Karpas-422 (cell line): Measurements from ENCODE around the gene SACS. TPM values are rescaled to one million over a fixed set of nuclear protein-coding genes. Genes with fewer than 3 reads are reported as not detected.
"Not testable (repeated sequence)": the region's sequence is repeated elsewhere in the genome, so short reads cannot be mapped to it uniquely, and the experiment has no call there.

Experiments used
- DNase-seq: peaks from one replicate; pipeline ENCODE4 v3.0.0-alpha.2; 2015
- H2AFZ ChIP-seq: fragments of 200-600 bp; sonication (generic); 2 replicates; pipeline ENCODE4 v1.6.1; 2014; ENCODE audit warnings: antibody characterized with exemption, low read length, mixed read lengths
- H3K27ac ChIP-seq: fragments of 200-600 bp; sonication (generic); 2 replicates; pipeline ENCODE4 v1.5.1; 2014; ENCODE audit warnings: mild to moderate bottlenecking, low read length, moderate library complexity
- H3K27me3 ChIP-seq: fragments of 200-600 bp; sonication (generic); 2 replicates; pipeline ENCODE4 v1.6.1; 2014; ENCODE audit warnings: low read length, mixed read lengths
- H3K36me3 ChIP-seq: fragments of 200-600 bp; sonication (generic); 2 replicates; pipeline ENCODE4 v1.6.1; 2014; ENCODE audit warnings: low read length, mixed read lengths; ENCODE audit not compliant: insufficient read depth
- H3K4me1 ChIP-seq: fragments of 200-600 bp; sonication (generic); 2 replicates; pipeline ENCODE4 v1.6.1; 2014; ENCODE audit warnings: mild to moderate bottlenecking, low read length, mixed read lengths
- H3K4me2 ChIP-seq: fragments of 200-600 bp; sonication (generic); 2 replicates; pipeline ENCODE4 v1.6.1; 2014; ENCODE audit warnings: low read length, low read depth, mild to moderate bottlenecking; ENCODE audit not compliant: poor library complexity, severe bottlenecking
- H3K4me3 ChIP-seq: fragments of 200-600 bp; sonication (generic); 2 replicates; pipeline ENCODE4 v1.5.1; 2014; ENCODE audit warnings: mild to moderate bottlenecking, antibody characterized with exemption, low read length, mixed read lengths
- H3K79me2 ChIP-seq: fragments of 200-600 bp; sonication (generic); 2 replicates; pipeline ENCODE4 v1.6.1; 2014; ENCODE audit warnings: mild to moderate bottlenecking, low read length, mixed read lengths
- H3K9ac ChIP-seq: fragments of 200-600 bp; sonication (generic); 2 replicates; pipeline ENCODE4 v1.6.0; 2014; ENCODE audit warnings: low read length
- H3K9me2 ChIP-seq: fragments of 200-600 bp; sonication (generic), shearing (Covaris generic); replicated peaks from 2 replicates; pipeline ENCODE4 v1.6.0; 2014; ENCODE audit warnings: mild to moderate bottlenecking, low read length, moderate library complexity; ENCODE audit not compliant: insufficient read depth
- H3K9me3 ChIP-seq: fragments of 300-700, 200-600 bp; sonication (generic); 2 replicates; pipeline ENCODE4 v1.6.1; 2014; ENCODE audit warnings: low read length, mixed read lengths
- H4K20me1 ChIP-seq: fragments of 200-600 bp; sonication (generic); 2 replicates; pipeline ENCODE4 v1.6.1; 2014; ENCODE audit warnings: mild to moderate bottlenecking, antibody characterized with exemption, low read length, low read depth; ENCODE audit not compliant: insufficient read depth
- total RNA-seq: library from RNA; depleted of rRNA; stranded (reverse); fragments of >200 nt; shearing (Covaris generic); gene quantifications from 2 replicates; pipeline ENCODE4 v1.2.3, GENCODE V29; 2014; ENCODE audit warnings: low replicate concordance

The SACS gene
- total RNA-seq, 1 experiment from 2014 or later = 37.5 TPM

GRCh38 chr13:23414682-23415081 is 18.8 kb downstream of the SACS start:
- H3K4me2 ChIP-seq = no peak overlapping the region
- H2AFZ ChIP-seq = no peak overlapping the region
- no peaks in the 10 kb centered on the region for H3K9me3 ChIP-seq
- no peaks in the 10 kb centered on the region for H4K20me1 ChIP-seq
- H3K4me1 ChIP-seq = peaks cover 27% of the 10 kb centered on the region
- H3K27me3 ChIP-seq = no peaks in the 10 kb centered on the region
- H3K27ac ChIP-seq = no peak overlapping the region
- no peaks in the 10 kb centered on the region for H3K9me2 ChIP-seq
- H3K4me3 ChIP-seq = no peak overlapping the region
- no peaks in the 10 kb centered on the region for H3K36me3 ChIP-seq
- no peak overlapping the region for H3K9ac ChIP-seq
- no peaks in the 10 kb centered on the region for H3K79me2 ChIP-seq
- DNase-seq = no peak

GRCh38 chr13:23411706-23412105 is 21.8 kb downstream of the SACS start:
- no peak overlapping the region for H3K4me3 ChIP-seq
- H3K9me3 ChIP-seq = no peaks in the 10 kb centered on the region
- no peak overlapping the region for H3K9ac ChIP-seq
- H2AFZ ChIP-seq = no peak overlapping the region
- no peak overlapping the region for H3K4me2 ChIP-seq
- H3K79me2 ChIP-seq = no peaks in the 10 kb centered on the region
- no peak overlapping the region for H3K27ac ChIP-seq
- no peaks in the 10 kb centered on the region for H3K36me3 ChIP-seq
- no peaks in the 10 kb centered on the region for H3K27me3 ChIP-seq
- DNase-seq = peak; percentile 14
- H3K4me1 ChIP-seq = peaks cover 11% of the 10 kb centered on the region
- no peaks in the 10 kb centered on the region for H3K9me2 ChIP-seq
- H4K20me1 ChIP-seq = no peaks in the 10 kb centered on the region

- H3K36me3 ChIP-seq = no peaks in the 10 kb centered on the region
- no peak overlapping the region for H3K27ac ChIP-seq
- H2AFZ ChIP-seq = no peak overlapping the region
- no peaks in the 10 kb centered on the region for H3K79me2 ChIP-seq
- H3K9ac ChIP-seq = no peak overlapping the region
- no peaks in the 10 kb centered on the region for H3K9me2 ChIP-seq
- no peak for DNase-seq
- H3K4me2 ChIP-seq = no peak overlapping the region
- H3K27me3 ChIP-seq = no peaks in the 10 kb centered on the region
- H3K4me3 ChIP-seq = no peak overlapping the region
- peaks cover 13% of the 10 kb centered on the region for H3K4me1 ChIP-seq
- H3K9me3 ChIP-seq = no peaks in the 10 kb centered on the region
- H4K20me1 ChIP-seq = no peaks in the 10 kb centered on the region
Observed at GRCh38 chr13:23411220-23411619, 22.3 kb downstream of the SACS start.

- Histone ChIP-seq H2AFZ (no peak overlapping the region), H3K79me2 (no peaks in the 10 kb centered on the region), H3K9me2 (no peaks in the 10 kb centered on the region), H3K4me1 (peaks cover 7% of the 10 kb centered on the region), H3K4me3 (no peak overlapping the region), H3K36me3 (no peaks in the 10 kb centered on the region), H3K4me2 (no peak overlapping the region), H4K20me1 (no peaks in the 10 kb centered on the region), H3K27ac (no peak overlapping the region), H3K9me3 (no peaks in the 10 kb centered on the region), H3K27me3 (no peaks in the 10 kb centered on the region), H3K9ac (no peak overlapping the region)
- DNase-seq = no peak
Observed at GRCh38 chr13:23408026-23408425, 25.5 kb downstream of the SACS start.

GRCh38 chr13:23401156-23401555 is 32.3 kb downstream of the SACS start:
- H3K4me2 ChIP-seq, H3K79me2 ChIP-seq, H3K9ac ChIP-seq: not testable (repeated sequence)

GRCh38 chr13:23399347-23399746 is 34.2 kb downstream of the SACS start:
- H3K4me3 ChIP-seq = no peak overlapping the region
- no peak for DNase-seq
- no peak overlapping the region for H3K4me2 ChIP-seq
- H4K20me1 ChIP-seq = no peaks in the 10 kb centered on the region
- no peaks in the 10 kb centered on the region for H3K9me2 ChIP-seq
- no peak overlapping the region for H3K9ac ChIP-seq
- no peaks in the 10 kb centered on the region for H3K9me3 ChIP-seq
- no peak overlapping the region for H2AFZ ChIP-seq
- no peaks in the 10 kb centered on the region for H3K36me3 ChIP-seq
- no peaks in the 10 kb centered on the region for H3K4me1 ChIP-seq
- no peaks in the 10 kb centered on the region for H3K79me2 ChIP-seq
- H3K27ac ChIP-seq = no peak overlapping the region
- H3K27me3 ChIP-seq = no peaks in the 10 kb centered on the region

More at GRCh38 chr13:23401156-23401555, 32.3 kb downstream of the SACS start:
- H3K9me3 ChIP-seq, H2AFZ ChIP-seq, H3K36me3 ChIP-seq, DNase-seq, H3K4me1 ChIP-seq, H4K20me1 ChIP-seq, H3K4me3 ChIP-seq, H3K9me2 ChIP-seq, H3K27ac ChIP-seq, H3K27me3 ChIP-seq: not testable (repeated sequence)

GRCh38 chr13:23394821-23395220 is 38.7 kb downstream of the SACS start:
- Histone ChIP-seq H3K9me3 (no peaks in the 10 kb centered on the region), H3K79me2 (no peaks in the 10 kb centered on the region), H3K4me1 (no peaks in the 10 kb centered on the region), H3K9me2 (no peaks in the 10 kb centered on the region), H3K27ac (no peak overlapping the region), H4K20me1 (no peaks in the 10 kb centered on the region), H3K36me3 (no peaks in the 10 kb centered on the region), H3K4me3 (no peak overlapping the region), H3K9ac (no peak overlapping the region), H2AFZ (no peak overlapping the region), H3K27me3 (peaks cover 4% of the 10 kb centered on the region; the same call in 1 of the 2 replicates), H3K4me2 (no peak overlapping the region)
- DNase-seq = peak; percentile 4

GRCh38 chr13:23392925-23393645 is 40.4 kb downstream of the SACS start:
- Histone ChIP-seq H3K27ac (no peak overlapping the region), H3K4me1 (no peaks in the 10 kb centered on the region), H3K9me2 (no peaks in the 10 kb centered on the region), H3K79me2 (no peaks in the 10 kb centered on the region), H4K20me1 (no peaks in the 10 kb centered on the region), H3K27me3 (peaks cover 4% of the 10 kb centered on the region; the same call in 1 of the 2 replicates), H3K9me3 (no peaks in the 10 kb centered on the region), H3K9ac (no peak overlapping the region), H2AFZ (no peak overlapping the region), H3K4me3 (no peak overlapping the region), H3K36me3 (no peaks in the 10 kb centered on the region), H3K4me2 (no peak overlapping the region)
- DNase-seq = peak; percentile 11
